AG04450 (cell line): ENCODE data around the gene PRKG2. TPM values are rescaled to one million over a fixed set of nuclear protein-coding genes. Genes with fewer than 3 reads are reported as not detected.

Source experiments
- CTCF ChIA-PET: fragments of 300-600, 350-600 bp; formaldehyde crosslinking; extraction: SDS; loops from one replicate; lab custom pipeline; 2022; ENCODE audit warnings: antibody characterized with exemption, inconsistent platforms; lab: Charles Lee
- POLR2A ChIA-PET: fragments of 350-600 bp; formaldehyde crosslinking; extraction: SDS; loops from one replicate; lab custom pipeline; 2021; ENCODE audit warnings: antibody characterized with exemption, inconsistent platforms; lab: Yijun Ruan, JAX
- DNase-seq: peaks from one replicate; pipeline ENCODE4 v3.0.0-alpha.2; 2011; ENCODE audit warnings: low read depth, low spot score
- H3K27ac ChIP-seq: one replicate; pipeline ENCODE4 v1.5.1; 2012; ENCODE audit warnings: low read depth, low read length, control low read depth
- H3K27me3 ChIP-seq: one replicate; pipeline ENCODE4 v1.6.0; 2012; ENCODE audit warnings: low read length; ENCODE audit not compliant: control insufficient read depth, insufficient read depth
- H3K4me3 ChIP-seq: 2 replicates; pipeline ENCODE4 v1.5.1; 2011; ENCODE audit warnings: mild to moderate bottlenecking, low read depth, low read length, control low read depth
- H3K9me3 ChIP-seq: 2 replicates; pipeline ENCODE4 v1.5.1; 2012; ENCODE audit warnings: low read length; ENCODE audit not compliant: control insufficient read depth, insufficient read depth
- polyA plus RNA-seq: library from polyadenylated mRNA; depleted of rRNA; stranded (reverse); fragments of >200 nt; gene quantifications from 2 replicates; pipeline ENCODE4 v1.2.3, GENCODE V29; 2011
- TF ChIP-seq, protein P1 (sequence below): IDR thresholded peaks from 2 replicates; pipeline ENCODE4 v1.5.1; 2011; ENCODE audit warnings: low read depth, low read length, control low read depth, inconsistent platforms

PRKG2 gene
- polyA plus RNA-seq, 1 experiment: 1.6 TPM

DNA sequence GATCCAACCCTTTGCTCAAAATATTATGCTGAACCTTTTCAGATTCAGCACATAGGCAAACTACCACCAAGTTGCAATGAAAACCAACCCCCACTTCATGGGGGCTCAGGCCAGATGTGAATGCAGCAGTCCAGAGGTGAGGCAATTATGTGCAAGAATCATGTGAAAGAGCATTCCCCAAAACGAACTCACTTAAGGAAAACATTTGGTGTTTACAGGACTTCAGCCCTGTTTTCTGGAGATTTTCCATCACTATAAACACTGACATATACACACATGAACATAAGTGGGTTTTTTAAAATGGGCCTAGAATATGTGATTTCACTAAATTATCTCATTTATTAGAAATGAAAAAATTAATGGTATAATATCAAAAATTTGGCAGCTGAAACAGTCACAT is 153.0 kb downstream of the PRKG2 start:
- CTCF ChIA-PET: interaction anchor here (0.7 kb wide), 1 partner anchor 314 kb away, joined by 3 read pairs; no protein-coding TSS in a partner anchor
- DNase-seq: peak; percentile 26
- no peak overlapping the region for H3K4me3 ChIP-seq

DNA sequence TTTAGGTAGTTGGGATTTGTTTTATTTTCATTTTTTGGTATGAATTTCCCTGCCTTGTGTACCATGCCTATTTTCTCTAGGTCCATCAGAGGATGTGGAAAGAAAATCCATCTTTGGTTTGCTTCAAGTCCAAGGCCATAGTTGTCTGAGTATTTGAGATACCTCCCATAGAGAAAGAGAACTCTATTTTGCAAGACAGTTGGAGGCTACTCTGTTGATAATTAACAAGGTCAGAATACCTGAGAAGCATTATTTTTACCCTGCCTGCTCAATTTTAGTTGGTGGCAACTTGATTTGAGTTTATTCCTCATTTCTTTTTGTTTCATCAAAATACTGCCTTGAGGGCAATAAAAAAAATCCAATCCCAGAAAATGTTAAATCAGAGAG is 153.7 kb downstream of the PRKG2 start:
- TF ChIP-seq, protein P1, sequence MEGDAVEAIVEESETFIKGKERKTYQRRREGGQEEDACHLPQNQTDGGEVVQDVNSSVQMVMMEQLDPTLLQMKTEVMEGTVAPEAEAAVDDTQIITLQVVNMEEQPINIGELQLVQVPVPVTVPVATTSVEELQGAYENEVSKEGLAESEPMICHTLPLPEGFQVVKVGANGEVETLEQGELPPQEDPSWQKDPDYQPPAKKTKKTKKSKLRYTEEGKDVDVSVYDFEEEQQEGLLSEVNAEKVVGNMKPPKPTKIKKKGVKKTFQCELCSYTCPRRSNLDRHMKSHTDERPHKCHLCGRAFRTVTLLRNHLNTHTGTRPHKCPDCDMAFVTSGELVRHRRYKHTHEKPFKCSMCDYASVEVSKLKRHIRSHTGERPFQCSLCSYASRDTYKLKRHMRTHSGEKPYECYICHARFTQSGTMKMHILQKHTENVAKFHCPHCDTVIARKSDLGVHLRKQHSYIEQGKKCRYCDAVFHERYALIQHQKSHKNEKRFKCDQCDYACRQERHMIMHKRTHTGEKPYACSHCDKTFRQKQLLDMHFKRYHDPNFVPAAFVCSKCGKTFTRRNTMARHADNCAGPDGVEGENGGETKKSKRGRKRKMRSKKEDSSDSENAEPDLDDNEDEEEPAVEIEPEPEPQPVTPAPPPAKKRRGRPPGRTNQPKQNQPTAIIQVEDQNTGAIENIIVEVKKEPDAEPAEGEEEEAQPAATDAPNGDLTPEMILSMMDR: no peak
- H3K27ac ChIP-seq: no peak overlapping the region
- CTCF ChIA-PET: no interaction called here
- no peaks in the 10 kb centered on the region for H3K27me3 ChIP-seq
- no peaks in the 10 kb centered on the region for H3K9me3 ChIP-seq
- POLR2A ChIA-PET: no interaction called here
- no peak for DNase-seq
- no peak overlapping the region for H3K4me3 ChIP-seq

More for the DNA sequence above, 153.0 kb downstream of the PRKG2 start:
- H3K27me3 ChIP-seq: no peaks in the 10 kb centered on the region
- H3K9me3 ChIP-seq: no peaks in the 10 kb centered on the region
- POLR2A ChIA-PET: no interaction called here
- no peak overlapping the region for H3K27ac ChIP-seq
- TF ChIP-seq, protein P1: no peak

DNA sequence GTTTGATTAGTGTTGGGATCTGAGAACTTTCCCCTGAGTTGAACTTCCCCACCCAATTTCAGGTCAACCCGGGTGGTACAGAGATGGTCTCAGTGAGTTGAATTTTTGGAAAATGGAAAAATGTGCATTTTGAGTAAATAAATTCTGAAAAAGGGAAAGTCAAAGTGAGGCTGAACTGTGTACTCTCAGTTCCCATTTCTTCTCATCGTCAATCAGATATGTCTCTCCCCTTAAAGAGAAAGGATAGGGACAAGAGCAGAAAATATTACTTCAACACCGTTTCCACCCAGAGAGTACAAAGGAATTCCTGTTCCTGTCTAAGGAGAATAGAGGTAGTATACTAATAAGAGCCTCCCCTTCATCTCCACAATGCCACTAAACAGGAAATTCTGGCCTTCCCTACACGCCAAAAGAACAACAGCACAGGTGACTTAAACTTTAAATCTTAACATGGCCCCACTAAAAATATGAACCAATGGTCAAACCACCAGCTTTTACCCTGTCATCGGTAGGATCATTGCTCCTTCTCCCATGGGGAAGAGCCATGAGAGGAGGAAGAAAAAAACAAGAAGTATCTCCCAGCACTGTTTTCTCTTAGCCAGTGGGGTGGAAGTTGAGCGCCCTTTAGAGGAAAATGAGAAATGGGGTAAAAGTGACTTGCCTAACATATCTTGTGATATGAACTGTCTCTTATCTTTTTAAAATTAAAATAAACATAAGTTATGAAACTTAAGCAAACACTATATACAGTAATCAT is 154.3 kb downstream of the PRKG2 start:
- CTCF ChIA-PET: interaction anchor here (1.7 to 1.8 kb wide), 2 partner anchors 9 to 346 kb away, joined by 4 to 5 read pairs; no protein-coding TSS in a partner anchor
- Histone ChIP-seq H3K9me3 (no peaks in the 10 kb centered on the region), H3K27me3 (no peaks in the 10 kb centered on the region), H3K27ac (no peak overlapping the region), H3K4me3 (no peak overlapping the region)
- TF ChIP-seq, protein P1: no peak
- POLR2A ChIA-PET: no interaction called here
- DNase-seq: no peak

GRCh38 chr4:81058621-81059020 is 156.4 kb downstream of the PRKG2 start:
- no peak for DNase-seq
- POLR2A ChIA-PET: no interaction called here

More at GRCh38 chr4:81058621-81059020, 156.4 kb downstream of the PRKG2 start:
- H3K27ac ChIP-seq: no peak overlapping the region
- H3K27me3 ChIP-seq: no peaks in the 10 kb centered on the region
- CTCF ChIA-PET: interaction anchor here (1.5 to 2.3 kb wide), 2 partner anchors 293 to 696 kb away, joined by 7 to 9 read pairs; no protein-coding TSS in a partner anchor
- no peak overlapping the region for H3K4me3 ChIP-seq
- TF ChIP-seq, protein P1: no peak
- H3K9me3 ChIP-seq: no peaks in the 10 kb centered on the region
